Measurements from ENCODE around the gene PRRX2.

DNA sequence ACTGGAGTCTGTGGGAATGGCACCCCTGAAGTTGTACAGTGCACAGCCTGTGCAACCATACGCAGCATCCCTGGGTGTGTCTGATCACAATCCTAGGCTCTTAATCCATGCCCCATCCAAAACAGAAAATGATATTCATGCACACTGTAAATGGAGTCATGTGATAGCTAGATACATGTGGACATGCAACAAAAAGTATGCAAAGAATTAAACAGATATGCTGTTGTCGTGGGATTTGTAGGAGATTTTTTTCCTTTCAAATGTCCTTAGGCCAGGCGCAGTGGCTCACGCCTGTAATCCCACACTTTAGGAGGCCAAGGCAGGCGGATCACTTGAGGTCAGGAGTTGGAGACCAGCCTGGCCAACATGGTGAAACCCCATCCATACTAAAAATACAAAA, 36.1 kb downstream of the PRRX2 start:
- TF ChIP-seq, protein P1, sequence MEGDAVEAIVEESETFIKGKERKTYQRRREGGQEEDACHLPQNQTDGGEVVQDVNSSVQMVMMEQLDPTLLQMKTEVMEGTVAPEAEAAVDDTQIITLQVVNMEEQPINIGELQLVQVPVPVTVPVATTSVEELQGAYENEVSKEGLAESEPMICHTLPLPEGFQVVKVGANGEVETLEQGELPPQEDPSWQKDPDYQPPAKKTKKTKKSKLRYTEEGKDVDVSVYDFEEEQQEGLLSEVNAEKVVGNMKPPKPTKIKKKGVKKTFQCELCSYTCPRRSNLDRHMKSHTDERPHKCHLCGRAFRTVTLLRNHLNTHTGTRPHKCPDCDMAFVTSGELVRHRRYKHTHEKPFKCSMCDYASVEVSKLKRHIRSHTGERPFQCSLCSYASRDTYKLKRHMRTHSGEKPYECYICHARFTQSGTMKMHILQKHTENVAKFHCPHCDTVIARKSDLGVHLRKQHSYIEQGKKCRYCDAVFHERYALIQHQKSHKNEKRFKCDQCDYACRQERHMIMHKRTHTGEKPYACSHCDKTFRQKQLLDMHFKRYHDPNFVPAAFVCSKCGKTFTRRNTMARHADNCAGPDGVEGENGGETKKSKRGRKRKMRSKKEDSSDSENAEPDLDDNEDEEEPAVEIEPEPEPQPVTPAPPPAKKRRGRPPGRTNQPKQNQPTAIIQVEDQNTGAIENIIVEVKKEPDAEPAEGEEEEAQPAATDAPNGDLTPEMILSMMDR (IDR thresholded peaks at IDR 0.05; ENCODE audit: low read depth, low read length) = no peak
- TF ChIP-seq EZH2phosphoT487 (IDR thresholded peaks at IDR 0.05; ENCODE audit: low read depth) = no peak
